COR-L47 (cell line): ENCODE data around the gene NDUFS8.

Experiments used
- DNase-seq: peaks from one replicate; lab custom pipeline; 2025; lab: John Stamatoyannopoulos, UW

NDUFS8 gene

DNA sequence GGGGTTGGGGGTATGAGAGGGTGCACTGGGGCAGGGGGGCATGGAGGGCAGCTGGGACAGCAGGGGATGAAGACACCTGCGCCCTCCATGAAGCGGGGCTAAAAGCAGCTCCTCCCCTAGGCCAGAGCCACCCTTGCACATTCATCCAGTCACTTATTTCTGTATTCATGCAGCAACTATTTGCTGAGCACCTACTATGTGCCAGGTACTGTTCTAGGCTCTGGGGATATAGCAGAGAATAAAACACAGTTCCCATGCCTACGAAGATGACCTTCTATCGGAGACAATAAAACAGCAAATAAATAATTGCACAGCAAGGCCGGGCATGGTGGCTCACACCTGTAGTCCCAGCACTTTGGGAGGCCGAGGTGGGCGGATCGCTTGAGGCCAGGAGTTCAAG, 15.0 kb upstream of the NDUFS8 start:
- DNase-seq = no peak

DNA sequence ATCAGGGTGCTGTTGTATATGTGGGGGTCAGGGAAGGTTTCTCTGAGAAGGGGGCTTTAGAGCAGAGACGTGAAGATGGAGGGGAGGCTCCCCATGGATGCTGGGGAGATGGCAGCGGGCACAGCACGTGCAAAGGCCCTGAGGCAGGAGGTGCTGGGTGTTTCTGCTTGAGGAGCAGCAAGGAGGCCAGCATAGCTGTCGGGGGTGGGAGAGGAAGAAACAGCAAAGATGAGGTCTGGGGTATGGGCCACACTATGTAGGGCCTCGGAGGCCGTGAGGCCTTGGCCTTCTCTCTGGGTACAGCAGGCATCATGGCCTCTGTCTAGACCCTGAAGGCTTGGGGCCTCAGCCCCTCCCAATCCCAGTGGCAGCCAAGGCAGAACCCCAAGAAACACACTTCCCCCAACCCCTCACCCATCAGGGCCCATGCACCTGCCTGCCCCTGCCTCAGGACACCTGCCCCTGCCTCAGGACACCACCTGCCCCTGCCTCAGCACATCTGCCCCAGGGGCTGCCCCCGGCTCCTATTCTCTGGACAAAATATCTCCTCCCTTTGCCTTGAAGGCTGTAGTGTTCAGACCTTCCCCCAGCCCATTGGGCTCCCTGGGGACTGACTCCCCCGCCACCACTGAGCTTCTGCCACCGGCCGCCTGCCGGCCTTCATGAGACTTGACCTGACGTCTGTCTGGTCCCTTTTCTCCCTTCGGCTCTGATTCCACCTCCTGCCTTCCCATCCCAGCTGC, 14.1 kb upstream of the NDUFS8 start:
- DNase-seq = no peak

DNA sequence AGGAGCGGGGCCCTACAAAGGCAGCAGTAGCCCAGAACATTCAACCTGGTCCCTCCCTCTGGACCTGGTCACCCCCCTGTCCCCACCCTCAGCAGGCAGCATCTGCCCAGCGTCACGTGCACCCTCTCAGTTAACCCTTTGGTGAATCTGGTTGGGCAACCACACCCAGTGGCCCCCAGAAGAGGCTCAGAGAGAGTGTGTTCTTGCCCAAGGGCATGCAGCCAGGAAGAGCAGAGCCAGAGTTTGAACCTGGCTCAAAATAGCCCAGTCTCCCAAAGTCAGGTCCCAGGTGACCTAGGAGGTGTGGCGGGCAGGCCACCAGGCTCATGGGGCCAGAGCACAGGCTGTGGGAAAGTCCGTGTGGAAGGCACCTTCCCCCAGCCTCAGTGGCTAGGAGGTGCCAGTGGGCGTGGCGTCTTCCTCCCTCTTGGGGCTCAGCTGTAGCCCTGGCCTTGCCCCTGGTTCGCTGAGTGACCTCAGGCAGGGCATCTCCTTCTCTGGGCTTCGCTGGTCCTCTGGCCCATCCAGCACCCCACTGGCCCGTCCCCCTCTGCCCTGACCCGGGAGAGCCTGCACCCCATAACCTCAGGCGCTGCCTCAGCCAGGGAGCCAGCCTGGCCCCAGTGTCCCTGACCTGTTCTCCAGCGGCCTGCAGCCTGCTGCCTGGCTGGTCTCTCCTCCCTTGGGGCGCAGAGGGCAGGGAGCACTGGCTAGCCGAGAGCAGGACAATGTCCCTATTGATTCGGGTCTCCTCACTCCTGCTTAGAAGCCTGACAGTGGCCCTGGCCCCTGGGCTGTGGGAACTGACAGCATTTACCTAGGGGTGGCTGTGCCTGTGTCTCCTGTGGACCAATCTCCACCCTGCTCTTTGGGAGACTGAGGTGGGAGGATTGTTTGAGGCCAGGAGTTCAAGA, 13.3 kb upstream of the NDUFS8 start:
- DNase-seq = no peak

DNA sequence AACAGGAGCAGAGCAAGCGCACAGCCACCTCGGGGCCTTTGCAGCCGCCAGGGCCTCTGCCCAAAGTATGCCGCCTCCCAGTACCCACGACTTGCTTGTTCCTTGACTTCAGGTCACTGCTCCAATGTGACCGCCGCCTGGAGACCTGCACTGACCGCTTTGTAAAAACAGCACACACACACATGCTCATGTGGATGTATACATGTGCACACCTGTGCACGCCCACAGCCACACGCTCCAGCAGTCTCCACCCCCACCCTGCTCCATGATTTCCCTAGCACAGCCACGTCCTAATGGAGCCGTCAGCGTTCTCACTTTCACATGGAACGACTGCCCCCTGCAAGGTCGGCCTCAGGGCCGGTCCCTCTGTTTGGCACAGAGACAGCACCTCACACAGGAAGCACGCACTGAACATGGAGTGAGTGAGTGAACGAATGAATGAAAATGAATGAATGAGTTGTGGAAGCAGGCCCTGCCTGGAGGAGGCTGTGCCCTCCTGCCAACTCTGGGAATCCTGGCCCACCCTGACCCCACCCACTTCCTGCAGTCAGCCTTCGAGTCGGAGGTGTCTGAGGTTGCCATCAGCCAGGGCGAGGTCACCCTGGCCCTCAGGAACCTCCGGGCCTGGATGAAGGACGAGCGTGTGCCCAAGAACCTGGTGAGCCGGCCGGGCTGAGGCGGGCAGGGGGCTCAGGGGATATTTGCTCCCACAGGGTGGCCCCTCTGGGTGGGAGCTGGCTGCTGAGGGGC, 12.3 kb upstream of the NDUFS8 start:
- DNase-seq = no peak

DNA sequence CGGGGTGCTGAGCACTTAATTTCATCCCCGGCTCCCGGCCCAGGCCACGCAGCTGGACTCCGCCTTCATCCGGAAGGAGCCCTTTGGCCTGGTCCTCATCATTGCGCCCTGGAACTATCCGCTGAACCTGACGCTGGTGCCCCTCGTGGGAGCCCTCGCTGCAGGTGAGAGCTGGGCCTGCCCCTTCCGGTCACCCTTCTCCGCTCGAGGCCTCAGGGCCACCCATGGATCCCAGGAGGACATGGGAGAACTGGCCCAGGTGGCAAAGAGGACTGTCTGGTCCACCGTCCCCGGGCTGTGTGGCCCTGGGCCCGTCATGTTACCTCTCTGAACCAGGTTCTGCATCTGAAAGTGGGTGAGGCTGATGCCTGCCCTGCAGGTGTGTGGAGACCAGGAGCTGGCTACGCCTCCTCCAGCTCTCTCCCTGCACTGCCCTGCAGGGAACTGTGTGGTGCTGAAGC, 11.7 kb upstream of the NDUFS8 start:
- DNase-seq = no peak

DNA sequence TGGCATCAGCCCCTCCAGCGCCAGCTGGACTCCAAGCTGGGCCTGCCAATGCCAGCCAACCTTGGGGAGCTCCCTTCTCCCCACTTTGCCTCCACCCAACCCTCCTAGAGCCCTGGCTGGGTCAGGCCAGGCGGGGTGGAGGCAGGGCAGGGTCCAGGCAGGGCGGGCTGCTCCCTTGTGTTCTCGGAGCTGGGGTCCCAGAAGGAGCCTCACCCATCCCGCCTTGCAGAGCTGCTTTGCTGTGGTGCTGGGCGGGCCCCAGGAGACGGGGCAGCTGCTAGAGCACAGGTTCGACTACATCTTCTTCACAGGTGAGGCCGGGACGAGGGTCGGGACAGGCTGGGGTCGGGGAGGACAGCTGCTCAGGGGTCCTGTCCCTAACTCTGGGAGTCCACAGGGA, 11.0 kb upstream of the NDUFS8 start:
- no peak for DNase-seq

DNA sequence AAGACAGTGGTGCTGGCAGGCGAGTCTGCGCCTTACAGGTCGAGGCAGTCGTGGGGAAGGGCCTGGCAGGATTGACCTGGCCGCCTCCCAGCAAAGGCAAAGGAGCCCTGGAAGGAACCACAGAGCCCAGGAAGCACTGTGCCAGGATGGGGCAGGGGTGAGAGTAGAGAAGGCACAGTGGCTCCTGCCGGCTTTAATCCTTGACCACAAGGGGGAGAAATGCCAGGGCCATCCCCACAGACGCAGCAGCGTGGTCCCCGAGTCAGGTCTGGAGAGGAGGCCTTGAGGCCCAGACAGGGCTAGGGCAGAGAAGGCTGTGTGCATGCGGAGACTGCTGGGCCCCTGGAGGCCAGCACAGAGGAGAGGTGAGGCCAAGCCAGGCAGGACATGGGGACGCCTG, 9.9 kb upstream of the NDUFS8 start:
- no peak for DNase-seq

DNA sequence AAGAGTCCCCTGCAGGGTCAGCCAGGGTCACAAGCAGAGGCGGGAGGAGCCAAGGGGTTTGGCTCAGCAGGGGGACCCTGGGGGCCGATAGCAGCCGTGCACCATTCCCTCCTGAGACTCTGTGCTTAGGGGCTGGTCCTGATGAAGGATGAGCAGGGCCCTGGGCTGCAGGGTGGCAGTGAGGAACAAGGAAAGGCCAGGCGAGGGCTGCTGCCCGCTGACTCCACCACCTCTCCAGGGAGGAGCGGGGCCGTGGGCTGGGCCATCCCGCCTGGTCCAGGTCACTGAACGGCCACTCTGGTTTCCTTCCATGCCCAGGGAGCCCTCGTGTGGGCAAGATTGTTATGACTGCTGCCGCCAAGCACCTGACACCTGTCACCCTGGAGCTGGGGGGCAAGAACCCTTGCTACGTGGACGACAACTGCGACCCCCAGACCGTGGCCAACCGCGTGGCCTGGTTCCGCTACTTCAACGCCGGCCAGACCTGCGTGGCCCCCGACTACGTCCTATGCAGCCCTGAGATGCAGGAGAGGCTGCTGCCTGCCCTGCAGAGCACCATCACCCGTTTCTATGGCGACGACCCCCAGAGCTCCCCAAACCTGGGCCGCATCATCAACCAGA, 9.2 kb upstream of the NDUFS8 start:
- DNase-seq = no peak

DNA sequence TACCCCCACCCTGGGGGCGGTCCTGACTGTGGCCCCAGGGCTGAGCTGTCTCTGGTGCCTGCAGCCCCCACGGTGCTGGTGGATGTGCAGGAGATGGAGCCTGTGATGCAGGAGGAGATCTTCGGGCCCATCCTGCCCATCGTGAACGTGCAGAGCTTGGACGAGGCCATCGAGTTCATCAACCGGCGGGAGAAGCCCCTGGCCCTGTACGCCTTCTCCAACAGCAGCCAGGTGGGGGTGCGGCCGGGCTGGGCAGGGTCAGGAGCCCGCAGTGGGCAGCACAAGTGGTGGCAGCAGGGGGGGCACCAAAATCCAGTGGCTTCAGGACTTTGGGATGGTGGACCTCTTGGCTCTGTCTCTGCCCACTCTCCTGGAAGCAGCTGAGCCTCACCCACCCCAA, 8.0 kb upstream of the NDUFS8 start:
- DNase-seq = no peak

DNA sequence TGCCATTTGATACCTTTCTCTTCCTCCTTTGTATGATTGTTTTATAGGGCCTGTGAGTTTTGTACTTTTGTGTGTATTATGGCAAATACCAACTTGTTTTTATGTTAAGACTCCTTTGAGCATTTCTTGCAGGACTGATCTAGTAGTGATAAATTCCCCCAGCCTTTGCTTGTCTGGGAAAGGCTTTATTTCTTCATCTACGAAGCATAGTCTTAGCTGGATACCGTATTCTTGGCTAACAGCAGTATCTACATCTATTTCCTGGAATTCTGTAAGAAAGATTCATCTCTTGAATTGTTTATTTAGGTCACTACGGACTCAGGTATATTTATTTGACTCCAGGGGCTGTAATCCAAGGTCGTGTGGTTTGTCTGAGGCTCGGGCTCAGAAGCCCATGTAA, 6.0 kb upstream of the NDUFS8 start:
- DNase-seq = no peak

DNA sequence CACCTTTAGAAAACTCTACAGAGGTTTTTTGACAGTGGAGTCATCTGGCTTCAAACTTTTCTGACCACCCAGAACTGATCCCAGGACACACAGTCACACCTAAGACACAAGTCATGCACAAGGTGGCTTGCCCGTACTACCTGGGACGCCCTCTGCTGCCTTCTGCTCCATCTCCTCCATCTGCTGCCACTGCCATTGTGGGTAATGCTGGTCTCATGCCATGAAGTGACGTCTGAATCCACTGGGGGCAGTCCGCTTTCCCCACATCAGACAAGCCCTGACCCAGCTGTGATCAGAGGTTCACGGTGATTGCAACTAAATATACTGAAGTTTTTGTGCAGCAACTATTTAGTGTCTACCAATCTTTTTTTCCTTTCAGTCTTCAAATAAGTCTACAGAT, 5.4 kb upstream of the NDUFS8 start:
- DNase-seq = no peak

DNA sequence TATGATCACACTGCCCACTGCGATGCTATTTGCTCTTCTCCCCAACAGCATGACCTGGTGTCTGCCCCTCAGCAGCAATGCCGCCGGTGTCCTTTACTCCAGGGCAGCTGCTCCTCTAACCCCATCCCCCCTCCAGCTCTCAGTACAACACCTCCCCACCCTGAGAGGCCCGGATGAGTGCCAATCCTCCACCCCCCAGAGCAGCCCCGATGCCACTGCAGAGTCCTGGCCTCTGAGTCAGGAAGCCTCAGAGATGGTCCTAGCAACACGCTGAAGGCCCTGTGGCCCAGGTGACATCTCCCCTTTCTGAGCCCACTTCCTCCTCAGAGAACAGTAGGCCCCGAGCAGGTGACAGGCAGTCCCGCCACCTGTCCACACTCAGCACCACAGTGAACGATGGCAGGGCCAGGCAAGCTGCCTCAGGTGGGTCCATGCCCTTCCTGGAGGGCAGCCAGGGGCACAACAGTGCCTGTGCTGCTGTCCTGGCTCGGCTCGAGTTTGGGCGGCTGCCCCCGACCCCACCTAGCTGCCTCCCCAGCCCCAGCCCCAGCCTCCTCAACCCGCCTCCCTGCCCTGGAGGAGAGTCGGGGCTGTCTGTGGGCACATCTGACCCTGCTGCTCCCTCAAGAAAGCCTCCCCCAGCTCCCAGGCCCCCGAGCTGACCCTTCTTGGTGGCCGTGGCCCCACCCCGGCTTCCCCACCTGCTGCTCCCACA, 3.9 kb upstream of the NDUFS8 start:
- DNase-seq = no peak

DNA sequence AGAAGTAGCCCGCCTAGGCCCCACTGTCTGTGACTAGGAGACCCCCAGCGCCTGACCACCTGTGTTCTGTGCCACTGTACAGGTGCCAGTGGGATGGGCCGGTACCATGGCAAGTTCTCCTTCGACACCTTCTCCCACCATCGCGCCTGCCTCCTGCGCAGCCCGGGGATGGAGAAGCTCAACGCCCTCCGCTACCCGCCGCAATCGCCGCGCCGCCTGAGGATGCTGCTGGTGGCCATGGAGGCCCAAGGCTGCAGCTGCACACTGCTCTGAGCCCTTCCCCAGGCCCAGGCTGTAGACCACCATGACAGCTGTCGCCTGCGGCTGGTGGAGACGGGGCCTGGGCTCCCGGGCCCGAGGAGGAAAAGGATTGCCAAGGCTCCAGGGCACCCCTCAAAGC, 2.8 kb upstream of the NDUFS8 start:
- DNase-seq = no peak

DNA sequence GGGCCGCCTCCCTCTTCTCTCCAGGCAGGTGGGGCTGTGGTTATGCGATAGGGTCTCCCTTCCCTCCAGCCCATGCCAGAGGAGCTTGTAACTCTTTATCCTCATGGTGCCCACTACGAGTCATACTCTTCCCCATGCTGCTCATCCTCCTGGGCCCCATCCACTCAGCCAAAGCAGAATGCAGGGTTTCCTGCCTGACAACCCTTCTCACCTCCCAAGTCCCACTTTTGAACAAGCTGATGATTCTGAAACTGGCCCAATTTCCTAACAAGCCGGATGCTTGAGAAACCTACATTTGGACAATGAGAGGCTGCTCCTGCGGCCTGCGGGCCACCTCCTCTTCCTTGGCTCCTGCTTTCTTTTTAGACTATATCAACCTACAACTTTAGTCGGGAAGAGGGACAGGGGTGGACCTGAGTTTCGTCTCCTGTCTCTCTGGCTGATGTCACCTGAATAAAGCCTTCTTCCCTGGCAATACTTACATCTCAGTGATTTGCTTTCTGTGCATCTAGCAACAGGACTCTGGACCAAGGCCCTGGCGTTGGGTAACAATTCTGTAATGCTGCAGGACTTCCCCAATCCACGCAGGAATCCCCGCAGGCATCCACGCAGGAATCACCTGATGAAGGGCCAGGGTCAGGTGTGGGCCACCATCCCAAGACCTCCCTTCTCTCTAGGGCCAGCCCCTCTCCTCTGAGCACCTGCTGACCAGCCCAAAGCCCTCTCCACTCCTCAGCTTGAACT, 1.5 kb upstream of the NDUFS8 start:
- no peak for DNase-seq

DNA sequence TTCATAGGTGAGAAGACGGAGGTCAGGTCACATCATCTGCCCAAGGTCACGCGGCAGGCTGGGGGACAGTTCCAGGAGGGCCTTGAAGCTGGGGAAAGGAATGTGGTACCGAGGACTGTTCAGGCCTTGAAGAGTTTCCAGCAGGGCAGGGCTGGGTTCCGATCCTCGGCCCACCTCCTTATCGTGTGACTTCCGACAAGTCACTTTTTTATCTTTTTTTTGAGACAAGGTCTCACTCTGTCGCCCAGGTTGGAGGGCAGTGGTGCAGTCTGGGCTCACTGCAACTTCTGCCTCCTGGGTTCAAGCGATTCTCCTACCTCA, 623 bp downstream of the NDUFS8 start:
- DNase-seq = no peak

DNA sequence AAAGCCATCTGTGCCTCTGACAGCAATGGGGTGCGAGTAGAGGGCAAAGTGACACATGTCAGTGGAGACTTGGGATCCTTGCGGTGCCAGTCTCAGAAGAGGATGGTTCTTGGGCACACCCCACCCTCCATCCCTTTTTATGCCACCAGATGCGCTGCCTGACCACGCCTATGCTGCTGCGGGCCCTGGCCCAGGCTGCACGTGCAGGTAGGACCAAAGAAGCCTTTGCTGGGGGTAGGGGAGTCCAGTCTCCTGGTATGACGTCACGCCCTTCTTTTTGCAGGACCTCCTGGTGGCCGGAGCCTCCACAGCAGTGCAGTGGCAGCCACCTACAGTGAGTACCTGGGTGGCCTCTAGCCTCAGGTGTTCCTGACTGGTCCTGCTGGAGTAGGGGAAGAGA, 1.5 kb downstream of the NDUFS8 start:
- DNase-seq = no peak

DNA sequence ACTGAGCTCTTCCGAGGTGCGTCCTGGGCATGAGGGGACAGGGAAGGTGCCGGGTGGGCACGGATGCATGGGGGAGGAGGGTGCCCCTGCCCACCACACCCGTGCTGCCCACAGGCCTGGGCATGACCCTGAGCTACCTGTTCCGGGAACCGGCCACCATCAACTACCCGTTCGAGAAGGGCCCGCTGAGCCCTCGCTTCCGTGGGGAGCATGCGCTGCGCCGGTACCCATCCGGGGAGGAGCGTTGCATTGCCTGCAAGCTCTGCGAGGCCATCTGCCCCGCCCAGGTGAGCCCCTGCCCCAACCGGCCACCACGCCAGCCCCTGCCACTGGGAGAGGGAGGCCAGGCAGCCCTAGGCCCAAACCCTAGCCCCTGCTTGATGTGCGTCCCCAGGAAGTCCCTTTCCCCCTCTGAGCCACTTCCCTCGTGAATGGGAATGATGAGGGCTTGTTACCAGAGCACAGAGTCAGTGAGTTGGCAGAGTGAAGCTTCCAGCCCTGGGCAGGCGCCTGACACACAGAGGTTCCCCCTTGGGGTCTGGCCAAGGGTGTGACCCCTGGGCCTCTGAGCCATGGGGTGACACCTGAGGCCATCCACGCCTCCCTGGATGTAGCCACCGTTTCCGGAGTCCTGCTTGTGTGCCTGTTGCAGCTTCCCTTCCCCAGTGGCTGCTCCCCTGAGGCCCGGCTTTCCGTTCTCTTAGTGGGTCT, 2.7 kb downstream of the NDUFS8 start:
- DNase-seq = no peak

DNA sequence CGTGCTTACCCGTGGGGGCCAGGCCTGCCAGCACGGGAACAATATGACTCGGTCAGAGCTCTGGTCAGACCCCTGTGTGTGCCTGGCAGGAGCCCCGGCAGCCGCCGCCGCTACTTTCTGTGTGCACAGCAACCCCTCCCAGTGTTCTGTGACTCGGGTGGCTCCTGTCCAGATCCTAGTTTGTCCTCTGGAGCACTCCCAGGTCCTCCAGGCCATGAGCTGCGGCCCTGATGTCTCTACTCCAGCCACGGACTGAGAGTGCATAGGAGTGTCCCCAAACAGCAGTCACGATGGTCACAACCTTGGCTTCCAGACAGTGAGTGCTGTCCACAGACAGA, 3.2 kb downstream of the NDUFS8 start:
- no peak for DNase-seq

DNA sequence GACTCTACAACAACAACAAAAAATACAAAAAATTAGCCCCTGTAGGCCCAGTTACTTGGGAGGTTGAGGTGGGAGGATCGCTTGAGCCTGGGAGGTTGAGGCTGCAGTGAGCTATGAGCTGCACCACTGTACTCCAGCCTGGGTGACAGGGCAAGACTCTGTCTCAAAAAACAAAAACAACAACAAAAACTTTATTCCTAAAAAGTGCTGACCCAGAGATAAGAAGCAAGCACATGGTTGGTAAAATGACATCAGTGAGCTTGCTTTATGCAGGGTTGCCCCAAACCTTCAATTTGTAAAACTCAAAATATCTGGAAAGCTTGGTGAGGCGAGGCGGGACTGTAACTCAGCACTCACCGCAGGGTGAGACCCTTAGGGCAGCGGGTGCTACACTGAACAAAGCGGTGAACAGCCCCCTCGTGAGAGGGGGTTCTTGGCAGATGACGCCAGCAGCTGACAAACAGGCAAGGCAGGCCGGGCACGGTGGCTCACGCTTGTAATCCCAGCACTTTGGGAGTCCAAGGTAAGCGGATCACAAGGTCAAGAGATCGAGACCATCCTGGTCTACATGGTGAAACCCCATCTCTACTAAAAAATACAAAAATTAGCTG, 4.9 kb downstream of the NDUFS8 start:
- no peak for DNase-seq

DNA sequence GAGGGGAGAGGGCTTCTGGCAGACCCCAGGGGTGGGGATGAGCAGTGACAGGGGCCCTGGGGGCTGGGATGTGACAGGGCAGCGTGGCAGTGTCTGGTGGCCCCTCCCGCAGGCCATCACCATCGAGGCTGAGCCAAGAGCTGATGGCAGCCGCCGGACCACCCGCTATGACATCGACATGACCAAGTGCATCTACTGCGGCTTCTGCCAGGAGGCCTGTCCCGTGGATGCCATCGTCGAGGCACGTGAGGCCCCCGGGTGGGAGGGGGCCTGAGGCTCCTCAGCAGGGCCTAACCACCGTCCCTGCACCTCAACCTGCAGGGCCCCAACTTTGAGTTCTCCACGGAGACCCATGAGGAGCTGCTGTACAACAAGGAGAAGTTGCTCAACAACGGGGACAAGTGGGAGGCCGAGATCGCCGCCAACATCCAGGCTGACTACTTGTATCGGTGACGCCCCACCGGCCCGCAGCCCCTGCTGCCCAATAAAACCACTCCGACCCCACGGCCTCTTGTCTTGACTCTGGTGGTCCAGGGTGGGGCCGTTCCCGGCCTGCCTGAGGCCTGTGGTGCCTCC, 5.7 kb downstream of the NDUFS8 start:
- no peak for DNase-seq
